ENCODE results near the gene AUTS2. TPM values are rescaled to one million over a fixed set of nuclear protein-coding genes. Genes with fewer than 3 reads are reported as not detected.

AUTS2 gene
- total RNA-seq, 2 donors from 2014 or later, result 43.4 to 52.9 TPM

DNA sequence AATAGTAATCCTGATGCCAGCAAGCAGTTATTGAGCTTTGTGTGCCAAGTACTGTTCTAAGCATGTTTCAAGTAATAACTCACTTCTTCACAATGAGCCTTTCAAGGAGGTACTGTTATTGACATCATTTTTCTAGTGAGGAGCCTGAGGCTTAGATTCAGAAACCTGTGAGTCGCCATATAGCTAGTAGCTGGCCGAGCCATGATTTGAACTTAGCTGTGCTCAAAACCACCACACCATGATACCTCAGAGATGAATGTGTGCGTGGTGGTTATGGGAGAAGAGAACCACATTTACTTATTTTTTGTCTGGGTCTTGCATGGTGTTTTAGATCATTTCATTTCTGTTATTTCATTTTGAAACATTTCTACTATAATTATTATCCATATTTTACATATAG, 578.9 kb downstream of the AUTS2 start:
- intact Hi-C loops (cut with DNase I), result no loop called here
- DNase-seq (ENCODE audit: low spot score), result no peak

GRCh38 chr7:70178211-70178610, 579.9 kb downstream of the AUTS2 start:
- DNase-seq (ENCODE audit: low spot score), result no peak
- intact Hi-C loops (cut with DNase I), result no loop called here

- intact Hi-C loops (cut with DNase I), result no loop called here
Observed at GRCh38 chr7:70178787-70179186, 580.5 kb downstream of the AUTS2 start.

DNA sequence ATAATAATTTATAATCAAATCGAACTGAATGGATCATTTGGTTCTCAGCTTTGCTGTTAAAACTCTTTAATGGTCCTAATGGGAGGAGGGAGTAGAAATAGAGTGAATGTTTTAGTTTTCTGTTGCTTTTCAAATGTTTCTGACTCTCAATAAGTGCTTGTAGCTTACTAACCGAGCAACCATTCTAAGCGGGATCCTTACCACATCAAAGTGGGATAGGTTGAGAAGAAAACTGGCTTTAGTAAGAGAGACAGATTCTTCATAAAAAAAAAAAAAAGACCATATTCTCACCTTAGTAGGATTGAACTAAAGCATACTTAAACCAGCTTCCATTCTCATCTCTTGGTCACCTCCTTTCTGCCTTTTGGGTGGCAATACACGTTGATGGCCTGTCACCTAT, 584.2 kb downstream of the AUTS2 start:
- no peak for DNase-seq (ENCODE audit: low spot score)
- intact Hi-C loops (cut with DNase I), result no loop called here

More at GRCh38 chr7:70178787-70179186, 580.5 kb downstream of the AUTS2 start:
- DNase-seq (ENCODE audit: low spot score), result no peak

DNA sequence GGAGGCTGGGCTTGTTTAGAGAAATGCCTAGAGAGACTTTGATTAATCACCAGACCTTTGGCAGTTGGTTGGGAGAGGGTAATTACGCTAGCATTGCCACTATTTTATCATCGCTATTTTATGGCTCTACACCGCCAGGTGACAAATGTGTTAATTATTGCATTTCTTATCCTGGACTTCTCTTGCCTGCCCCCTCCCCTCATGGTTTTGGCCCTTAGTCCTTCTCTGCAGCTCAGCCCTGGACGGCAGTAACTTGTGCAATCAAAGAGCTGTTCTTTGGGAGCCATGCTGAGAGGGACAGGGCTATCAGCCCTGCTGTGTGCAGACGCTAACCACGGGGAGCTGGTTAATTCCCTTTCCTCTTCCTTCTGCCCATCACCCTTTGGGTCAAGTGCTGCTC, 585.0 kb downstream of the AUTS2 start:
- intact Hi-C loops (cut with DNase I), result no loop called here
- no peak for DNase-seq (ENCODE audit: low spot score)

GRCh38 chr7:70188901-70189650, 590.8 kb downstream of the AUTS2 start:
- DNase-seq (ENCODE audit: low spot score), result no peak
- intact Hi-C loops (cut with DNase I), result no loop called here

- intact Hi-C loops (cut with DNase I), result no loop called here
- DNase-seq (ENCODE audit: low spot score), result no peak
Observed at GRCh38 chr7:70189776-70190175, 591.5 kb downstream of the AUTS2 start.

GRCh38 chr7:70190281-70190680, 592.0 kb downstream of the AUTS2 start:
- intact Hi-C loops (cut with DNase I), result no loop called here
- DNase-seq (ENCODE audit: low spot score), result no peak

DNA sequence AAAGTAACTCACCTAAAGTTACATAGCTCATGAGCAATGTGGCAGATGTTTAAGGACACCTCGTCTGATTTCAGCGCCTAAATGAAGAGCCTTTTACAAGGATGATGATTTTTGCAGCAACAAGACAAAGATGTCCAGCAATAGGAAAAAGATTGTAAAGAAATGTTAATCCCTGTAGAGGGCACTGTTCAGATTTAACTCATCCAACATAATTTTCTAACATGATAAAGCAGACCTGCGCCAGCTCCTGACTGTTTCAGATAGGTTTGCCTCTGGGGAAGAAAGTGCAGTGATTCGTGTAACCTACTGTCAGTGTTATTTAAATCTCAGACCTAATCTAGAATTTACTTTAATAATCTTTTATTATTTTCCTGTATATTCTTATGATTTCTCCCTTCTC, 595.2 kb downstream of the AUTS2 start:
- intact Hi-C loops (cut with DNase I), result no loop called here
- DNase-seq (ENCODE audit: low spot score), result no peak

- no peak for DNase-seq (ENCODE audit: low spot score)
- intact Hi-C loops (cut with DNase I), result no loop called here
Observed at GRCh38 chr7:70208236-70209063, 610.2 kb downstream of the AUTS2 start.

DNA sequence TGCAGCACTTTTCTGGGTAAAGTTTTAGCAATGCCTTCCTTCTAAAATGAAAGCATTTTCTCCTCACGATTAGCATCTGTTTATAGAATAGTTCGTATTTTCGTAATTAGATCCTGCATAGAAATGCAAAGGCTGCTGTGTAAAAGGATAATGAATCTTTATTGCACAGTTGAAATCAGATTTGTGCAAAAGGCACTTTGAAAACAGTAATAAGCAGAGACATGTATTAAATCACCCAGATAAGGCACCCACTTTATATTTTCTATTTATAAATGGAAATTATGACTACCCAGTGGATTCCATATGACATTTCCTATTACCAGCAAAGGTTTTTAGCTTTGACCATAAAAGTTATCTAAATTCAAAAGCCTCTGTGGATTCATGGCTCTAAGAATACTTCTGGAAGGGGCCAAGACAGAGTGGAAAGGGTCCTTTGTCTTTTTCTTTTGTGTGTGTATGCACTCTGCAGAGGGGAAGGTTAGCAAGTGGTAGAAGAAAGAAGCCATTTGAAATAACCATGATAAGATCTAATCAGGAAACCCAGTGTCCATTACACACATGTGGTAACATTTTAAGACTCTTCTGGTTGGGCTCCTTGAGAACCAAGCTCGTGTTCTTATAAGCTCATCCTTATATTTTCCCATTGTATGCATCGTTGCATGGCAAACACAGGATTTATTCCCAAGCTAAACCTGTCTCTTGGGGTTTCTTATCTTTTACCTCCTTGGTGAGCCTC, 612.1 kb downstream of the AUTS2 start:
- no peak for DNase-seq (ENCODE audit: low spot score)
- intact Hi-C loops (cut with DNase I), result no loop called here

GRCh38 chr7:70210936-70211310, 612.6 kb downstream of the AUTS2 start:
- intact Hi-C loops (cut with DNase I), result no loop called here
- DNase-seq (ENCODE audit: low spot score), result no peak

DNA sequence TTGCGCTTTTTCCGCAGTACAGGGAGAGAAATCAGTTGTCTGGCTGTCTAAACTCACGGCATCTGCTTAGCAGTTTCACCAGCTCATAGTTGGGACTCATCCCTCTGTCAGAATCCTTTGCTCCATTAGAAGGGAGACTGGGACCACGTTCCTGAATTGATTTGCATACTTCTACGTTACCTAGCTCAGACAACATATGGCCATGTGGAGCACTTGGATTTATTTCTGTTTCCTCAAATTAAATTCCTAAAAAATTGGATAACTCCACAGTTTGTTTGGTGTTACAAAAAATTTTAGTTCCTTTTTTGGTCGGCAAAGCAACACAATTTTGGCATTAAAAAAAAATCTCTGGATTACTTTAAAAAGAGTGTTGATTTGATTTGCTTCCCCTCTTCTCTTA, 614.0 kb downstream of the AUTS2 start:
- intact Hi-C loops (cut with DNase I), result no loop called here
- no peak for DNase-seq (ENCODE audit: low spot score)

- intact Hi-C loops (cut with DNase I), result no loop called here
- no peak for DNase-seq (ENCODE audit: low spot score)
Observed at GRCh38 chr7:70214071-70214470, 615.8 kb downstream of the AUTS2 start.

DNA sequence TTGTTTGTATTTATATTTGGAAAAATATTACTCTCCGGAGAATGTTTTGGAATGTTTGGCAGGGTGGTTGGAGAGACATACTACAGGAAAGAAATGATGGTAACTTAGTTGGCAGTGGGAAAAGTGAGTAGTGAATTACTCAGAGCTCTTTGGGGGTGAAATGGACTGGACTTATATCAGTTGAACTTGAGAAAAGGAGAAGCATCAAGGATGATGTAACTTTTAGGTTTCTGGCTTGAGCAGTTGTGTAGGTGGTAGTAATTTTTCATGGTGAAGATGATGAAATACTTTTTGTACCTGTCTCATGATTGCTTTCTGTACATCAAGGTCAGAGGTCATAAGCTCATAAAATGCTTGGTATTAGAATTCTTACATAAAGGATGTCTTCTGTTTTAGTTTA, 617.2 kb downstream of the AUTS2 start:
- intact Hi-C loops (cut with DNase I), result no loop called here

DNA sequence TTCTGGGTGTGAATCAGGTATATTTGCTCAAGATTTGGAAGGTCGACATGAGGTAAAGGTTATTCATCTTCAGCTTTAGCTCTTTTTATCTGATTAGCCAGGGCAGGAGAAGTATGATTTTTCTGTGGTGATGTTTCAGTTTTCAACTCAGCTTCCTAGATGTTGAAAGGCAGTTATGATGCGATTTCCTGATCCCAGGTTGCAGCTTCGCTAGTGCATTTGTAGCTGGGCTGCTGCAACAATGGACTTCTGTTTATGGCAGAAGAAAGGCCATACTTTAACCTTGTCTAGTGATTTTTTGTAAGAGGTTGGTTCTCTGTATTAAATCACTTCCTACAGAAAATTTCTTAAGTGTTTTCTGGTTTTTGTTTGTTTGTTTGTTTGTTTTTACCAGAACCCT, 619.3 kb downstream of the AUTS2 start:
- no peak for DNase-seq (ENCODE audit: low spot score)
- intact Hi-C loops (cut with DNase I), result no loop called here

More for the DNA sequence above, 617.2 kb downstream of the AUTS2 start:
- DNase-seq (ENCODE audit: low spot score), result no peak

- intact Hi-C loops (cut with DNase I), result no loop called here
- no peak for DNase-seq (ENCODE audit: low spot score)
Observed at GRCh38 chr7:70218006-70218405, 619.7 kb downstream of the AUTS2 start.

DNA sequence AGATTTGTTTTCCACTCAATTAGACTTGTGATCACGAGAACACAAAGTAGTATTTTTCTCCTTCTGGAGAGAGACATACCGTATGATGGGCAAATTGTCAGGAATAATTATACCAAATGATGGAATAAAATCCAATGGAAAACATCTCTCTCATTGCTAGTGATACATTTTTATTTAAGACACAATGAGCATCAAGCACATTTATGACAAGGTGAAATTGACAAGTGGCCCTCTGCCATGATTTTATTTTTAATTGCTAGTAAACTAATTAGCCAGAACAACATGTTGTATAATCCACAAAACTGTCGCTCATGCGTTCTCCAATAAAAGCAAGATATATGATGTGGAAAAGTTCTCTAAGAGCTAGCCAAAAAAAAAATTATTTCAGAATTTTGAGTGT, 620.8 kb downstream of the AUTS2 start:
- intact Hi-C loops (cut with DNase I), result no loop called here
- no peak for DNase-seq (ENCODE audit: low spot score)

- intact Hi-C loops (cut with DNase I), result no loop called here
- no peak for DNase-seq (ENCODE audit: low spot score)
Observed at GRCh38 chr7:70229242-70229641, 631.0 kb downstream of the AUTS2 start.

- DNase-seq (ENCODE audit: low spot score), result no peak
Observed at GRCh38 chr7:70230761-70231160, 632.5 kb downstream of the AUTS2 start.

More at GRCh38 chr7:70230761-70231160, 632.5 kb downstream of the AUTS2 start:
- intact Hi-C loops (cut with DNase I), result no loop called here

Data from posterior vena cava (tissue), 2 donors.